Lower leg skin (tissue), 3 donors: Measurements from ENCODE around the gene AGAP3.

ENCODE experiments used
- POLR2A ChIP-seq, 2 donors: fragments of 450-650 bp; IDR thresholded peaks; one replicate each; pipeline ENCODE4 v1.6.1; 2016 to 2017; ENCODE audit warnings: antibody characterized with exemption in 2 of 2, mild to moderate bottlenecking in 1 of 2, moderate library complexity in 1 of 2
- TF ChIP-seq, protein P1 (sequence below), 3 donors: fragments of 450-650 bp; IDR thresholded peaks; one replicate each; pipeline ENCODE4 v1.5.1; 2016; ENCODE audit warnings: antibody characterized with exemption in 3 of 3, mild to moderate bottlenecking in 3 of 3, moderate library complexity in 2 of 3

DNA sequence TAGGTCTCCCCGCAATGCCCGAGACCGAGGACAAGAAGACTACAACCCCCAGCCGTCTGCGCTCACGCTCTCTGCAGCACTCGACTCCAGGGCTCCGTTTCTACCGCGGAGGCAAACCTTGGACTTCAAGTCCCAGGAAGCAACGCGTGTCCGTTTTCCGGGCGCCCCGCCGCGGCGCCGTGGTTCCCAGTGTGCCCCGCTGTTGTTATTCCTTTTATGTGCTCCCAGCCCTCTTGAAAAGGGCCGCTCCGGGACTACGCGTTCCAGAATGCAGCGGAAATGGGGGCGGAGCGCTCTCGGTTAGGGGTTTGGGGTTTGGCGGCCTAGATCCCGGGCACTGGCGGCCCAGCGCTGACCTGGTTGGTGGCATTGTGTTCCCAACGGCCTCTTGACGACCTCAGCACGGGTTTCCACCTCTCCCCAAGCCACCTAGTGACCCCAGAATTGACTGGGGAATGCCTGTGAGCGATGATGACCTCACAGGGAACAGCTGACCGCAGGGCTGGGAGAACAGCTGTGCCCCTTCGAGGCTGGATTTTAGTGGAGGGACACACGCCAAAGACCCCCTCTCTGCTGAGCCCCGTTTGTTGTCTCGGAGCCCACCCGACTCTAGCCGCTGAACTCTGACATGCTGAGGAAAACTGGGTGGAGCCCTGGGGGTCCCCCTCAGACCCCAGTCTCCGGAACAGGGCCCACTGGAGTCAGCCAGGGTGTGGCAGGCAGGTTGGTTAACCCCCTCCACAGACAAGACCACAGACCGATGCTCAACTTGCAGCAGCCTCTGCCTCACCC, 28.1 kb upstream of the AGAP3 start:
- TF ChIP-seq, protein P1, sequence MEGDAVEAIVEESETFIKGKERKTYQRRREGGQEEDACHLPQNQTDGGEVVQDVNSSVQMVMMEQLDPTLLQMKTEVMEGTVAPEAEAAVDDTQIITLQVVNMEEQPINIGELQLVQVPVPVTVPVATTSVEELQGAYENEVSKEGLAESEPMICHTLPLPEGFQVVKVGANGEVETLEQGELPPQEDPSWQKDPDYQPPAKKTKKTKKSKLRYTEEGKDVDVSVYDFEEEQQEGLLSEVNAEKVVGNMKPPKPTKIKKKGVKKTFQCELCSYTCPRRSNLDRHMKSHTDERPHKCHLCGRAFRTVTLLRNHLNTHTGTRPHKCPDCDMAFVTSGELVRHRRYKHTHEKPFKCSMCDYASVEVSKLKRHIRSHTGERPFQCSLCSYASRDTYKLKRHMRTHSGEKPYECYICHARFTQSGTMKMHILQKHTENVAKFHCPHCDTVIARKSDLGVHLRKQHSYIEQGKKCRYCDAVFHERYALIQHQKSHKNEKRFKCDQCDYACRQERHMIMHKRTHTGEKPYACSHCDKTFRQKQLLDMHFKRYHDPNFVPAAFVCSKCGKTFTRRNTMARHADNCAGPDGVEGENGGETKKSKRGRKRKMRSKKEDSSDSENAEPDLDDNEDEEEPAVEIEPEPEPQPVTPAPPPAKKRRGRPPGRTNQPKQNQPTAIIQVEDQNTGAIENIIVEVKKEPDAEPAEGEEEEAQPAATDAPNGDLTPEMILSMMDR (IDR thresholded peaks at IDR 0.05): no peak
- no peak for TF ChIP-seq POLR2A (IDR thresholded peaks at IDR 0.05)
